HFF-Myc (cell line): ENCODE measurements around the gene GBF1.

ENCODE experiments used
- DNase-seq: peaks from one replicate; pipeline ENCODE4 v3.0.0-alpha.2; 2011; ENCODE audit warnings: low read depth; ENCODE audit errors: extremely low read depth
- H3K4me3 ChIP-seq: replicated peaks from 2 replicates; pipeline ENCODE4 v1.5.1; 2011; ENCODE audit warnings: low read depth, mild to moderate bottlenecking, control low read depth, low read length
- CTCF ChIP-seq: IDR thresholded peaks from 2 replicates; pipeline ENCODE4 v1.5.1; 2012; ENCODE audit warnings: mild to moderate bottlenecking, low read depth, low read length, control low read depth; ENCODE audit errors: missing control alignments

GBF1 gene

DNA sequence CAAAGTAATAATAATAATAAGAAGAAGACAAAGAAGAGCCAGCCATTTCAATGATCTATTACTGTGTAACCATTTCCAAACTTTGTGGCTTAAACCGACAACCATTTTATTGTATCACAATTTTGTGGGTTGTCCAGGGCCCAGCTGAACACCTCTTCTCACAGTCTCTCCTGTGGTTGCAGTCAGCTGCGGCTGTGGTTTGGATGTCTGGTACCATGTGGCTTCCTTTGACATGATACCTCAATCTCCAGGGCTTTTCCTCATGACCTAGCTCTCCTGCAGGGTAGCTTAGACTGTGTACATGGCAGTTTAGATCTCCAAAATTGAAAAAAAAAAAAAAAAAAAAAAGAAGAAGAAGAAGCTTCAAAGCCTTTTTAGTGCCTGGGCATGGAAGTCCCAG, 77.6 kb downstream of the GBF1 start:
- TF ChIP-seq CTCF, result no peak
- H3K4me3 ChIP-seq, result no peak overlapping the region
- no peak for DNase-seq

DNA sequence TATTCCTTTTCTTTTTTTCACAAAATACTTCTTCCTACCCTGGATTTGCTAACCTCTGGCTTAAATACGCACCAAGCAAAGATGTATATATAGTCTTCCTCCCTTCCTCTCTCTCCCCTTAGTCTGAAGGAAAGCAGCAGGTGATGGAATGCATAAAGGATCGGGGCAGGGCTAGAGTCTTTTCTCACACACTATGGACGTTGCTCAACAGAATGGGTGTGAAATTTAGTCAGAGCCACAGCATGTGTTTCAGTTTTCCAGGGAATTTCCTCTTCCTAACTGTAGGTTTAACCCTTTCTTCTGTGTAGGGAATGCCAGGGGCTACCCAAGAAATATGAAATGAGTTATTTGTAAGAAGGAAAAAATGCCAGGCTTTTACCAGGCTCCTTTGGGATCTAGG, 78.7 kb downstream of the GBF1 start:
- no peak overlapping the region for H3K4me3 ChIP-seq
- no peak for DNase-seq
- TF ChIP-seq CTCF, result no peak

DNA sequence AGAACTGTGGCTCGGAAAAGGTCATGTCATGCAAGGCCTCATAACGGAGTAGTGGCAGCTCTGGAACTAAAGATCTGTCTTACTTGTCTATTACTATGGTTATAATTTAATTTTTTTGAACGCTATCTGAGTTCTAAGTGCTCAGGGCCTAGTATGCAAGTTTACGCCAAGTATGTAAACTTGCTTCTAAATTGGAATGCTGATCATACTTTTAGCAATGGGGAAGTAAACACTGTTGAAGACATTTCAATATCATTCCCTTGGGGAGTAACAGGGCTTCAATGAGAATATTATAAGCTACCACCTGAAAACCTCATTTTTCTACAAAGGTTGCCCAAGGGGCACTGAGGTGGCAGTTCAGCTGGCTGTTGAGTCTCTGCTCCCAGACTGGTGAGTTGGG, 80.7 kb downstream of the GBF1 start:
- no peak for TF ChIP-seq CTCF
- no peak for DNase-seq
- no peak overlapping the region for H3K4me3 ChIP-seq

GRCh38 chr10:102327002-102327401, 81.7 kb downstream of the GBF1 start:
- no peak for TF ChIP-seq CTCF
- no peak overlapping the region for H3K4me3 ChIP-seq
- no peak for DNase-seq

GRCh38 chr10:102327641-102328040, 82.3 kb downstream of the GBF1 start:
- no peak overlapping the region for H3K4me3 ChIP-seq
- no peak for TF ChIP-seq CTCF
- no peak for DNase-seq

DNA sequence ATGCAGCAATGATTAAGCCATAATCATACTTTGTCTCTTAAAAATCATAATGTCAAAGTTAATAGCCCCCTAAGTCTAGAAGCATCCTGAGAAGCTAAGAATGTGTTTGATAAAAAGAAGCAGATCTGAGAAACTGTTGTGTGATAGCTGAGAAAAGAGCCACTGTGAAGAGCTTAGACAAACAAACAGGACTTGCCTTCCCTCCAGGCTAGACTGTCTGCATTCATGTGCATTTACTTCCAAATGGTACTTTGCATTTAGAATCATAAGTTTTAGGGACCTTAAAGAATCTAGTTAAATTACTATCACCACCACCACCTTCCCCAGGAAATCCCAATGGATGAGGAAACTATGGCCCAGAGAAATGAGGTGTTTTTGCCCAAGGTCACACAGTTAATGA, 87.4 kb downstream of the GBF1 start:
- no peak for TF ChIP-seq CTCF
- no peak for DNase-seq
- H3K4me3 ChIP-seq, result no peak overlapping the region

DNA sequence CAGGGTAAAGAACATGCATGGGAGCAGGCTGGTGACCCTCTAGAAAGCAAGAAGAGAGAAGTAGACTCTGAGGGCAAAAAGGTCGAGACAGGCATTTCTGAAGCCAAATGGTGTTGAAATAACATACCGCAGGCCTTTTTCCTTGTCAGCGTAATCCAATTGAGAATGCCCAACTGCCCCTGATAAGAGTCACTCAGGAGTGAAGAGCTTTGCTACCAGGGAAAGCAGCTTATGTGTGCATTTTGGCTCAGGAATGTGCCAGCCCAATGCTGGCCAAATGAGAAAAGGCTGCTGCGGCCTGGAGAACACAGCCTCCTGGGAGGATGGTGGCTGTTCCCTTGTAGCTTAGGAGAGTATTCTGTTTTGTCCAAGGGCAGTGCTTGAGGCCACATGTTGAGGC, 88.8 kb downstream of the GBF1 start:
- no peak for TF ChIP-seq CTCF
- H3K4me3 ChIP-seq, result no peak overlapping the region
- DNase-seq, result no peak
